Body of pancreas (tissue), 4 donors: ENCODE measurements around the gene GARIN5B. TPM values are rescaled to one million over a fixed set of nuclear protein-coding genes. Genes with fewer than 3 reads are reported as not detected.

ENCODE experiments used
- ATAC-seq: fragments of 150-250 bp; one replicate; pipeline ENCODE4 v1.9.1; 2016
- DNase-seq, 4 donors: peaks; one replicate each; pipeline ENCODE4 v3.0.0-alpha.2; 2019
- H3K27ac ChIP-seq, 4 donors: fragments of 200-600 bp; sonication (generic); 1 replicate in 3 of 4; 2 replicates in 1 of 4; pipeline versions ENCODE4 v1.5.1 to v1.6.1; 2016 to 2019; ENCODE audit warnings: mild to moderate bottlenecking in 1 of 4, mixed read lengths in 1 of 4, moderate library complexity in 1 of 4
- H3K27me3 ChIP-seq, 2 donors: fragments of 200-600 bp; sonication (generic); one replicate each; pipeline ENCODE4 v1.6.0; 2016; ENCODE audit warnings: mild to moderate bottlenecking in 1 of 2
- H3K36me3 ChIP-seq, 2 donors: fragments of 200-600 bp; sonication (generic); replicated peaks in 1 of 2; 2 replicates each; pipeline ENCODE4 v1.5.1; 2016; ENCODE audit warnings: low read depth in 2 of 2; ENCODE audit not compliant: insufficient read depth in 1 of 2
- H3K4me1 ChIP-seq: fragments of 200-600 bp; sonication (generic); one replicate; pipeline ENCODE4 v1.6.0; 2016
- H3K4me3 ChIP-seq, 2 donors: fragments of 200-600 bp; sonication (generic); 1 replicate in 1 of 2; 2 replicates in 1 of 2; pipeline ENCODE4 v1.5.1; 2016 to 2019
- H3K9me3 ChIP-seq, 3 donors: fragments of 200-600 bp; sonication (generic); 1 replicate in 2 of 3; 2 replicates in 1 of 3; pipeline ENCODE4 v1.5.1; 2016
- CTCF ChIP-seq, 7 experiments: fragments of 450-650 bp in 4 of 7; fragments of 200-600 bp in 3 of 7; sonication (generic) in 3 of 7; IDR thresholded peaks; one replicate each; pipeline ENCODE4 v1.5.1; 2016 to 2019; ENCODE audit warnings: antibody characterized with exemption in 7 of 7
- POLR2A ChIP-seq, 3 donors: fragments of 450-650 bp; IDR thresholded peaks; one replicate each; pipeline ENCODE4 v1.6.1; 2016; ENCODE audit warnings: antibody characterized with exemption in 3 of 3, mild to moderate bottlenecking in 2 of 3
- WGBS, 2 donors: methylation state at CpG; one replicate each; pipeline ENCODE4 v1.1.5; 2017; 5-methylcytosine and 5-hydroxymethylcytosine counted together
- intact Hi-C: fragments of 100-400 bp; cut with DNase I; formaldehyde crosslinking; loops from one replicate; pipeline ENCODE4 v1.15.1; 2023
- total RNA-seq, 2 donors: library from RNA; depleted of rRNA; stranded (reverse); fragments of >200 nt; gene quantifications; one replicate each; pipeline ENCODE4 v1.1.0, GENCODE V29; 2016

GARIN5B gene
- total RNA-seq, 2 donors from 2014 or later, result not detected

- no peak for ATAC-seq
- WGBS, 2 donors, result 4% methylated on average over 41 of the region's 43 CpGs; no CpG with 5 or more reads in 1 of the 2 donors
- peaks cover 0 to 20% of the 10 kb centered on the region in 2 donors for H3K27me3 ChIP-seq
These were observed 8.3 kb downstream of the GARIN5B start, which contains the start of gene COX6B2 for GRCh38 chr19:55354698-55355212. TSS of gene COX6B2 (minus strand) at chr19:55354719. CDS start at chr19:55354521, 198 bp downstream.

GRCh38 chr19:55353803-55354697, 9.0 kb downstream of the GARIN5B start:
- peak; percentile 83 for ATAC-seq
- H3K4me3 ChIP-seq, result peak overlapping the region in 1 of 2 donors; percentile 5
- H3K4me1 ChIP-seq, result peaks cover 20% of the 10 kb centered on the region
- peak; percentile 67 to 75 (median 70) for DNase-seq
- peaks cover 0 to 20% of the 10 kb centered on the region in 2 donors for H3K27me3 ChIP-seq
- no peaks in the 10 kb centered on the region for H3K36me3 ChIP-seq
- H3K27ac ChIP-seq, result no peak overlapping the region
- TF ChIP-seq POLR2A (IDR thresholded peaks at IDR 0.05), result no peak
- no peak for TF ChIP-seq CTCF (IDR thresholded peaks at IDR 0.05)
- WGBS, 2 donors, result 2 to 3% methylated on average over 16 to 52 of the region's 72 CpGs
- intact Hi-C loops, result no loop called here
- H3K9me3 ChIP-seq, result no peaks in the 10 kb centered on the region

More at GRCh38 chr19:55354698-55355212, 8.3 kb downstream of the GARIN5B start, which contains the start of gene COX6B2:
- peaks cover 20% of the 10 kb centered on the region for H3K4me1 ChIP-seq
- intact Hi-C loops, result no loop called here
- no peaks in the 10 kb centered on the region for H3K9me3 ChIP-seq
- H3K4me3 ChIP-seq, result peak within 1 kb of the TSS in 1 of 2 donors; percentile 5
- no peaks in the 10 kb centered on the region for H3K36me3 ChIP-seq
- TF ChIP-seq CTCF (IDR thresholded peaks at IDR 0.05) (no peak), POLR2A (IDR thresholded peaks at IDR 0.05) (no peak)
- no peak within 1 kb of the TSS for H3K27ac ChIP-seq
- DNase-seq, result no peak

- 1 to 8% methylated on average over 15 to 24 of the region's 24 CpGs for WGBS, 2 donors
- TF ChIP-seq CTCF (IDR thresholded peaks at IDR 0.05), result no peak
- Histone ChIP-seq H3K4me1 (peaks cover 20% of the 10 kb centered on the region), H3K9me3 (no peaks in the 10 kb centered on the region), H3K27me3 (peaks cover 0 to 20% of the 10 kb centered on the region in 2 donors), H3K4me3 (peak overlapping the region in 1 of 2 donors; percentile 5), H3K36me3 (no peaks in the 10 kb centered on the region), H3K27ac (no peak overlapping the region)
- no peak for ATAC-seq
- intact Hi-C loops, result no loop called here
- no peak for DNase-seq
These were observed 9.7 kb downstream of the GARIN5B start for GRCh38 chr19:55353356-55353802.

GRCh38 chr19:55352549-55353145, 10.4 kb downstream of the GARIN5B start:
- peaks cover 20% of the 10 kb centered on the region for H3K4me1 ChIP-seq
- DNase-seq (no peak), ATAC-seq (no peak)
- H3K27me3 ChIP-seq, result peaks cover 0 to 20% of the 10 kb centered on the region in 2 donors
- no peak overlapping the region for H3K4me3 ChIP-seq
- H3K36me3 ChIP-seq, result no peaks in the 10 kb centered on the region
- intact Hi-C loops, result no loop called here
- no peaks in the 10 kb centered on the region for H3K9me3 ChIP-seq
- WGBS, 2 donors, result 47 to 65% methylated on average over 16 to 25 of the region's 25 CpGs
- TF ChIP-seq POLR2A (IDR thresholded peaks at IDR 0.05), result no peak
- no peak for TF ChIP-seq CTCF (IDR thresholded peaks at IDR 0.05)
- no peak overlapping the region for H3K27ac ChIP-seq
